Suprapubic skin (tissue), 4 donors: ENCODE data around the gene ASS1. TPM values are rescaled to one million over a fixed set of nuclear protein-coding genes. Genes with fewer than 3 reads are reported as not detected.

Source experiments
- DNase-seq, 2 donors: peaks; one replicate each; pipeline ENCODE4 v3.0.0-alpha.2; 2019; ENCODE audit warnings: low spot score in 2 of 2
- H3K27ac ChIP-seq: fragments of 200-600 bp; sonication (generic); one replicate; pipeline ENCODE4 v1.5.1; 2019
- H3K27me3 ChIP-seq: fragments of 200-600 bp; sonication (generic); one replicate; pipeline ENCODE4 v1.5.1; 2019
- H3K36me3 ChIP-seq: fragments of 200-600 bp; sonication (generic); one replicate; pipeline ENCODE4 v1.5.1; 2019
- H3K4me1 ChIP-seq: fragments of 200-600 bp; sonication (generic); one replicate; pipeline ENCODE4 v1.5.1; 2019
- H3K4me3 ChIP-seq: fragments of 200-600 bp; sonication (generic); one replicate; pipeline ENCODE4 v1.5.1; 2019; ENCODE audit warnings: mild to moderate bottlenecking
- H3K9me3 ChIP-seq: fragments of 200-600 bp; sonication (generic); one replicate; pipeline ENCODE4 v1.5.1; 2019
- EP300 ChIP-seq: sonication (generic); formaldehyde crosslinking; IDR thresholded peaks from one replicate; pipeline ENCODE4 v1.6.1; 2017; ENCODE audit warnings: antibody characterized with exemption
- POLR2A ChIP-seq, 2 donors: fragments of 450-650 bp; IDR thresholded peaks; one replicate each; pipeline ENCODE4 v1.6.1; 2017; ENCODE audit warnings: antibody characterized with exemption in 2 of 2, mild to moderate bottlenecking in 2 of 2, moderate library complexity in 2 of 2
- POLR2AphosphoS5 ChIP-seq, 3 donors: sonication (generic); formaldehyde crosslinking; IDR thresholded peaks; one replicate each; pipeline ENCODE4 v1.6.1; 2017; ENCODE audit warnings: antibody characterized with exemption in 3 of 3
- WGBS: methylation state at CpG from one replicate; pipeline ENCODE4 v1.1.5; 2018; 5-methylcytosine and 5-hydroxymethylcytosine counted together
- total RNA-seq, 4 donors: library from RNA; depleted of rRNA; stranded (reverse); fragments of >200 nt; gene quantifications; one replicate each; pipeline ENCODE4 v1.1.0, GENCODE V29; 2016
- TF ChIP-seq, protein P1 (sequence below), 2 donors: fragments of 200-600 bp in 1 of 2; fragments of 450-650 bp in 1 of 2; sonication (generic) in 1 of 2; IDR thresholded peaks; one replicate each; pipeline ENCODE4 v1.5.1; 2016 to 2019; ENCODE audit warnings: antibody characterized with exemption in 2 of 2, mild to moderate bottlenecking in 1 of 2, moderate library complexity in 1 of 2

Gene ASS1
- total RNA-seq, 4 donors from 2014 or later: 107 to 225 (median 163) TPM

GRCh38 chr9:130463763-130464745 lies 19.3 kb downstream of the ASS1 start:
- no peak for DNase-seq
- no peak overlapping the region for H3K27ac ChIP-seq
- peaks cover 23% of the 10 kb centered on the region for H3K36me3 ChIP-seq
- TF ChIP-seq EP300 (no peak), POLR2AphosphoS5 (IDR thresholded peaks at IDR 0.05) (no peak), POLR2A (IDR thresholded peaks at IDR 0.05) (no peak)
- TF ChIP-seq, protein P1, sequence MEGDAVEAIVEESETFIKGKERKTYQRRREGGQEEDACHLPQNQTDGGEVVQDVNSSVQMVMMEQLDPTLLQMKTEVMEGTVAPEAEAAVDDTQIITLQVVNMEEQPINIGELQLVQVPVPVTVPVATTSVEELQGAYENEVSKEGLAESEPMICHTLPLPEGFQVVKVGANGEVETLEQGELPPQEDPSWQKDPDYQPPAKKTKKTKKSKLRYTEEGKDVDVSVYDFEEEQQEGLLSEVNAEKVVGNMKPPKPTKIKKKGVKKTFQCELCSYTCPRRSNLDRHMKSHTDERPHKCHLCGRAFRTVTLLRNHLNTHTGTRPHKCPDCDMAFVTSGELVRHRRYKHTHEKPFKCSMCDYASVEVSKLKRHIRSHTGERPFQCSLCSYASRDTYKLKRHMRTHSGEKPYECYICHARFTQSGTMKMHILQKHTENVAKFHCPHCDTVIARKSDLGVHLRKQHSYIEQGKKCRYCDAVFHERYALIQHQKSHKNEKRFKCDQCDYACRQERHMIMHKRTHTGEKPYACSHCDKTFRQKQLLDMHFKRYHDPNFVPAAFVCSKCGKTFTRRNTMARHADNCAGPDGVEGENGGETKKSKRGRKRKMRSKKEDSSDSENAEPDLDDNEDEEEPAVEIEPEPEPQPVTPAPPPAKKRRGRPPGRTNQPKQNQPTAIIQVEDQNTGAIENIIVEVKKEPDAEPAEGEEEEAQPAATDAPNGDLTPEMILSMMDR (IDR thresholded peaks at IDR 0.05): no peak
- no peaks in the 10 kb centered on the region for H3K4me1 ChIP-seq
- 86% methylated on average over 13 of the region's 22 CpGs for WGBS
- H3K4me3 ChIP-seq: no peak overlapping the region
- peaks cover 9% of the 10 kb centered on the region for H3K27me3 ChIP-seq
- H3K9me3 ChIP-seq: no peaks in the 10 kb centered on the region

DNA sequence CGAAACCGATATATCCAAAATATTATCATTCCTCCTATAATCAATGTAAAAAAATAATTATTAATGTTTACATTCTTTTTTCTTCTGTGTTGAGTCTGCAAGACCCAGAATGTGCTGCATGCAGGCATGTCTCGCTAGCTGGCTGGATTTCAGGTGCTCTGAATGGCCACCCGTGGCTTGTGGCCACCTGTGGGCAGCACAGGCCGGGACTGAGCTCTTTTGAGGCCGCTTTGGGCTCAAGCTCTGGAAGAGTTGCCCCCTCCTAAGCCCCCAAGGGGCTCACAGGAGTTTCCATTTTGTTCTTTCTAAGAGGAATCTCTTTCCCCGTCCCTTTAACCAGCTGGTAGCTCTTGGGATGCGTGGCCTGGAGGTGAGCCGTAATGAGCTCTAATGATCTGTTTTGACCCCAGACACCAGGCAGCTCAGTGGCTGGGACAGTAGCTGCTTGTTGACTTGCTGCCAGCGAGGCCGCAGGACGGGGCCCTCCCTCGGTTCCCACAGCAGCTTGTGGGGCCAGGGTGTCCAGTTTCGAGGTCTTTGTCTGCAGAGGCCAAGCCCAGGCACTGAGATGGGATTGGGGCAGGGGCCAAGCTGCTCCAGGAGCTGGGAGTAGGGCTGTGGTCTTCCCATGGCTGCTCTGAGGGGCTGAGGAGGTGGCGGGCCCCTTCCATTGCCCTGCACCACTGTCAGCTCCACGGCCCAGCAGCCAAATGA lies 20.8 kb downstream of the ASS1 start:
- Histone ChIP-seq H3K36me3 (peaks cover 26% of the 10 kb centered on the region), H3K4me1 (no peaks in the 10 kb centered on the region), H3K27me3 (peaks cover 6% of the 10 kb centered on the region), H3K9me3 (no peaks in the 10 kb centered on the region), H3K27ac (no peak overlapping the region), H3K4me3 (no peak overlapping the region)
- 87% methylated on average over 12 of the region's 16 CpGs for WGBS
- no peak for TF ChIP-seq POLR2AphosphoS5 (IDR thresholded peaks at IDR 0.05)
- TF ChIP-seq POLR2A (IDR thresholded peaks at IDR 0.05): no peak
- TF ChIP-seq, protein P1 (IDR thresholded peaks at IDR 0.05): no peak
- TF ChIP-seq EP300: no peak
- no peak for DNase-seq

DNA sequence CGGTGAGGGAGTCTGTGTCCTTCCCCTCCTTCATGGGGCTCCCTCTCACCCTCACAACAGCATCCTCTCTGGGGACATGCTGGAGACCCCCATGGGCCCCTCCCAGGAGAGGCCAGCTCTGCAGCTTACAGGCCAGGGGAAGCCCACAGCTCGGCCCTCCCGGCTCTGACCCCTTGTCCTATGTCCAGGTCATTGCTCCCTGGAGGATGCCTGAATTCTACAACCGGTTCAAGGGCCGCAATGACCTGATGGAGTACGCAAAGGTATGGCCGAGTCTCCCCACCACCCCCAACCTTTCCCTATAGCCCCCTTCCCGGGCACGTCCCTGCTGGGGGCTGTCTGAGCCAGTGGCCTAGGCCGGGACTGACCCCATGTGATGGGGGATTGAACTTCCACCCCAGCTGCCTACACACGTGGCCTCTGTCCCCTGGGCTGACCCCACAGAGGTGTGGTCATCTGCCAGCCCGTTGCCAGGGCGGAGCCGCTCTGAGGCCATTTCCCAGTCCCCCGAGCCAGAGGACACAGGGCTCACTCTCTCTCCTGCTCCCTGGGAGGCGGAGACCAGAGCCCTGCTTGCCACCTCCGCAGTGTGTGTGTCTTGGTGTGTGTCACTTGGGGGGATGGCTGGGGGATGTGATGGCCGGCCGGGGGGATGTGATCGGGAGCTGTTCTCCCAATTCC lies 21.9 kb downstream of the ASS1 start:
- no peak for DNase-seq
- 79% methylated on average over 9 of the region's 20 CpGs for WGBS
- no peak overlapping the region for H3K4me3 ChIP-seq
- H3K9me3 ChIP-seq: no peaks in the 10 kb centered on the region
- H3K27ac ChIP-seq: no peak overlapping the region
- peaks cover 27% of the 10 kb centered on the region for H3K36me3 ChIP-seq
- TF ChIP-seq POLR2AphosphoS5 (IDR thresholded peaks at IDR 0.05): no peak
- TF ChIP-seq POLR2A (IDR thresholded peaks at IDR 0.05): no peak
- TF ChIP-seq, protein P1 (IDR thresholded peaks at IDR 0.05): no peak
- TF ChIP-seq EP300: no peak
- H3K27me3 ChIP-seq: peaks cover 2% of the 10 kb centered on the region
- no peaks in the 10 kb centered on the region for H3K4me1 ChIP-seq

DNA sequence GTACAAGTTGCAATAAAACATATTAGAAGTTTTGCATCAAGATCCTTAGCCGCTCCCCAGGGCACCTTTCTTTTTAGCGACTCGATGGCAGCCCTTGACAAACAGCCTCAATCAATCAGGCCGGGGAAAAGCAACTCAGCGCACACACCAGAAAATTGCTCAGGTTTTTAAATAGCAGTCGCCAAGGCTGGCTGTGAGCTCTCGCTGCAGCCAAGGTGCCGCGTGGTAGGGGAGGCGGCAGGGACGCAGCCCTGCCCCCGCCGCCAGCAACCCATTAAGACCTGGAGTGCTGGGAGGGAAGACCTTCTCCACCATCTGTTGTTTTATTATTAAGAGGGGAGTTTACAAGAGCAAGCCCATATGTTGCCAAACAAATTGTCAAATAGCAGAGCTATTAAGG lies 22.6 kb downstream of the ASS1 start:
- DNase-seq: no peak
- H3K36me3 ChIP-seq: peaks cover 27% of the 10 kb centered on the region
- H3K4me3 ChIP-seq: no peak overlapping the region
- H3K9me3 ChIP-seq: no peaks in the 10 kb centered on the region
- TF ChIP-seq, protein P1 (IDR thresholded peaks at IDR 0.05): no peak
- H3K27ac ChIP-seq: no peak overlapping the region
- no peaks in the 10 kb centered on the region for H3K4me1 ChIP-seq
- H3K27me3 ChIP-seq: peaks cover 2% of the 10 kb centered on the region
- 66% methylated on average over 13 of the region's 13 CpGs for WGBS
